NK-92 treated with Interleukin-12 subunit alpha and Interleukin-12 subunit beta, amount 100 ng/mL, for 24 hours (cell line): ENCODE data around the gene PRKAG1.
A peak's percentile ranks its signal among the peaks of the same experiment; 100 is the strongest.

Experiments
- DNase-seq: peaks from one replicate; lab custom pipeline; 2025; lab: John Stamatoyannopoulos, UW

The PRKAG1 gene

DNA sequence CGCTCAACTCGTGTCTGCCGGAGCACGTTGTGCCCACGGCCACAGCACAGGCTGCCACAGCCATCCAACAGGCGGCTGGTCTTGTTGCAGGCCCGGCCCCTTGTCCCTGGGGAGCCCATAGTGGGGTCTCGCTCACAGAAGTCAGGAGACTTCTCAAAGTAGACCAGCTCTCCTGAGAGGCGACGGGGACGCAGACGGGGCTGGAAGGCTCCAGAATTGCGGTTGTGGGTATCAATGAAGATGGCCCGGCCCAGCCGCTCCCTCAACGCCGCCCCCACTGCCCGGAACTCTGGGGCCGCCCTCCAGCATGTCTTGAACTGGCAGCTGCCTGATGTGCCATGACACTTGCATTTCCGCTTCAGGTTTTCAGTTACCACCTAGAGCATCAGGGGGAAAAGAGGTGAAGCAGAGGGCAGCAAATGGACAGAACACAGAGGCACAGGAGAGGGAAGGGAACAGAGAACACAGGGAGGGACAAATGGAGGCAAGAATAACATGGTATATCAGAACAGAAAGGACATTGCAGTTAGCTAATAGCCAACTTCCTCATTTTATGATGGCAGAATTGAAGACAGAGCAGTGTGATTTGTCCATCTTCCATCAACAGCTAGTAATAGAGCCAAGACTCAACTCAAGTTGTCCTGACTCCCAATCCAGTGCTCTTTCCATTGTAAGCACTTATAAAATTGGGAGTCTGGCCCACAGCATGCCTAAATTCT lies 52.2 kb downstream of the PRKAG1 start:
- no peak for DNase-seq

DNA sequence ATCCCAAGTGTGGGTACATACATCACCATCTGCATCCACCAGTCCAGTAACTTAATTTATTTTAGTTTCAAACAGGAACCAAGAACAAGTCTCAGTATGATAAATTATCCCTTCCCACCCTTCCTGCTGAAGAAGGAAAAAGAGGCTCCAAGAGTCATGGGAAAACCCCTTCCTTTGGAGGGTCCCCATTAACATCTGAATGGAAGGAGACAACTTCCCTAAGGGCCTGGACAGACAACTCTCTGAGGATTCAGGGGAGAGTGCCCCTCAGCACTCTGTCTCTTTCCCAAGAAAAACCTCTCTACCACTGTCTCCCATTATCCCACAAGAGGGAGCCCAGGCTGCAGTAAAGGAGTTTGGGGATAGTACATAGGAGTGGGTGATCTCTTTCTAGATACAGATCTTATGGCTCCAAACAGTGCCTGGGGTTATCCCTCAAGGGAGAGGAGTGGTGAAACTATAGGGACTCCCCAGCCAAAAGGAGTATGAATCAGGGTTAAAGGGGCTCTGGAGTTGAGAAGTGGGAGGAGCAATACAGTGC lies 53.2 kb downstream of the PRKAG1 start:
- no peak for DNase-seq

DNA sequence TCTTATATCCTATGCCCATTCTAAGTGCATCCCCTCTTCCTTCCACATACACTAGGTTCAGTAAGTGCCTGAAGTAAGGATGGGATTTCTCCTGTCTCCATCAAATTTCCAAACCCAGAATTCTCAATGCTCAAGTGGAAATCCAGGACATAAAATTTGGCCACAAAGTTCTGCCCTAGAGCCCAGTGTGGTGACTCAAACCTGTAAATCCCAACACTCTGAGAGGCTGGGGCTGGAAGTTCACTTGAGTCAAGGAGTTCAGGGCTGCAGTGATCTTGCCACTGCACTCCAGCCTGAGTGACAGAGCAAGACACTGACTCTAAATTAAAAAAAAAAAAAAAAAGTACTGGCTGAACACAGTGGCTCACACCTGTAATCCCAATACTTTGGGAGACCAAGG lies 56.8 kb downstream of the PRKAG1 start:
- no peak for DNase-seq

DNA sequence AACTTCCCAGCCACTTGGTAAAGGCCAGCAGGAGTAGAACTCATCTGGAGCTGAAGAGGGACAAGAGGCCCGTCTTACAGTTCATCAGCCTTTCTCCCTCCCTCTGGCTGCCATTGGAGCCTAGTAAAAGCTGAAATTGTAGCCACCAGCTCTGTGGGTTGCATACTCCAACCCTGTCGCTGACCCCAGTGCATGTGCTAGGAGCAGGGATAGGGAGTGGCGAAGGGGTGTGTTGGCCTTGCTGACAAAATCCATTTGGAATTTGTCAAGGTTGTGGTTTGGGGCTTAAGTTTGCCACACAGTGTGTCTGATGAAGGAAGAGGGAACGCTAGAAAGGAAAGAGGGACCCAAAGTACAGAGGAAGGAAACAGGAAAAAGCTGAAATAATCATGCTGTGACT lies 57.2 kb downstream of the PRKAG1 start:
- no peak for DNase-seq

- no peak for DNase-seq
These were observed 57.7 kb downstream of the PRKAG1 start for GRCh38 chr12:48960834-48961233.

DNA sequence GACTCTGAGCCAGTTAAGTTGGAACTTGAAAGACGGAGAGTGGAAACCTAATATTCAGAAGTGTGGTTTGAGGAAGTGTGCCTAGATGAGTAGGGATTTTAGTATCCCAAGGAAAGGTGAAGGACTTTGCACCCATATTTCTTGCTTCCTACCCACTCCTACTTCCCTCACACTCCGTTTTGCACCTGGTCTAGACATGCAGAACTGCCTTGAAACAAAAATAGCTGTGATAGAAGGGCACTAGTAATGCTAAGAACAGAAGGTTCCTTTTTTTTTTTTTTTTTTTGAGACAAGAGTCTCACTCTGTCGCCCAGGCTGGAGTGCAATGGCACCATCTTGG lies 60.6 kb downstream of the PRKAG1 start:
- DNase-seq = no peak

DNA sequence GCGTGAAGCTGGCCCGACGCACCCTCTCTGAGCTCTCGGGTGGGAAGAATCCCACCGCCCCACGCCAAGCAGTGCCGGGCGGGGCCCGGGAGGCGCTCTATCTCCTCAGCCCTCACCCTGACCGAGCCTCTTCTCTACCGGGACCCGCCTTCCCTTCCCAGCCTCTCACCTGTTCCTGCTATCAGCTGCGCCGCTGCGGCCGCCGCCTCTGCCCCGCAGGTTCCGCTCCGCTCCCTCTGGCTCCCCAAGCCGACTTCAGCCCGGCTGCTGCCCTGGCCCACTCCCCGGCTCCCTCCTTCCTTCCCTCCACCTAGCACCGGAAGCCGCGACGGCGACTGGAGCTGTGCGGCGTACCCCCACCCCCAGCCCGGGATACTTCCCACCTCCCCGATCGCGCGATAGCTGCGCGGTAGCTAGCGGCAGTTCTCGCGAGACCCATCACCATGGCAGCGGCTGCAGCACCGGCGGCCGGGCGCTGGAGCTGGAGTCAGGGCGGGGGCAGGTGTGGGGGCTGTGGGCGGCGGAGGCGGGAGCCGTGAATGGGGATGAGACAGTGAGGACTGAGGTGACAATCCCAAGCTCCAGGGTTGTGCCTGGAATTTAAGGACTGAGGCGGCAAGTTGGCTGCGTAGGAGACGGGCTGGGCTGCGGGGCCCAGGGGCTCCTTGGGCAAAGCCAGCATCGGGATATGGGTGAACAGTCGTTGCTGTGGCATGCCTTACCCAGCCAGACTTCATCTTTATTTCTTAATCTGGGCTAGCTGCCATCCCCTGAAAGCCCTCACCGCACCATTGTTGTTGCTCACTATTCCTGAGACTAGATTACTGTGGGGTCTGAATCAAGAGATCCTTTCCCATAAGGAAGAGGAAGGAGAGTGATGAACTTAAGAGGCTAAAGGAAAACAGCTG lies 61.2 kb downstream of the PRKAG1 start, which contains the start of gene ARF3:
Gene ARF3, minus strand, starts transcription at position 347 of the 908 bp plus-strand sequence. CDS start 16,392 bp downstream, outside the sequence.
- DNase-seq = peak; percentile 80

- DNase-seq = no peak
These were observed 62.1 kb downstream of the PRKAG1 start for GRCh38 chr12:48956279-48957140.

DNA sequence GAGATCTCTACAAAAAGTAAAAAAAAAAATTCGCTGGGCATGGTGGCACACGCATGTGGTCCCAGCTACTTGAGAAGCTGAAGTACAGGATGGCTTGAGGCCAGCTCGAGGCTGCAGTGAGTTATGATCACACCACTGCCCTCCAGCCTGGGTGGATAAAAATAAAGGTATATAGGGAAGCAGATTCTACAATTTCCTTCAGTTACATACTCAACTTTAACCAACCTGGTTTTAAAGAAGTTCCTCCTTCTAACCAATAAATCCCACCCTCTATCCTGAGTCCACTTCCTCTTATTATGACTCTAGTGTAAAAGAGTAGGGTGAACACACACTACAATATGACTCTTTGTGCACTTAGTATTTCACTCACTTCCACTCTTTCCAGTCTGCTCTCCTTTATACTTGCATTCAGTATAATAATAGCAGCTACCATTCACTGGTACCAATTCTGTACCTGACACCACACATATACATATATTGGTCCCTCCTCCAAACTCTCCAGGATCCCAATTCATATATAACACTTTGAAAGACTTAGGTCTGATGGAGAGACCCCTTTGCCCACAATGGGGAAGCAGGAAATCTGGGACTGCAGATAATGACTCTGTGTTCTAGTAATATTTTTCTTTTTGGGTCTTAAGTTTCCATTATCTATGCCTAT lies 63.6 kb downstream of the PRKAG1 start:
- no peak for DNase-seq

- no peak for DNase-seq
These were observed 64.5 kb downstream of the PRKAG1 start for GRCh38 chr12:48954061-48954460.

- no peak for DNase-seq
These were observed 65.9 kb downstream of the PRKAG1 start for GRCh38 chr12:48952691-48953090.
